Measurements from ENCODE around the gene TRPC4AP.

GRCh38 chr20:35011589-35012226 is 80.9 kb downstream of the TRPC4AP start:
- no peak for TF ChIP-seq CTCF (IDR thresholded peaks at IDR 0.05)
- TF ChIP-seq POLR2A (IDR thresholded peaks at IDR 0.05; ENCODE audit: low read length) = no peak
- no peak for TF ChIP-seq ZC3H11A (IDR thresholded peaks at IDR 0.05)
- no peak for TF ChIP-seq REST (IDR thresholded peaks at IDR 0.05)
- no peak for TF ChIP-seq RAD21 (conservative IDR thresholded peaks at IDR 0.05 in 1 of 2, IDR thresholded peaks at IDR 0.05 in 1 of 2)
- TF ChIP-seq MAX (IDR thresholded peaks at IDR 0.05) = no peak
- TF ChIP-seq ZNF302 (CRISPR knock-in tag; IDR thresholded peaks at IDR 0.05) = no peak
